Pancreas (tissue), 8 donors: ENCODE data around the gene OR1C1. TPM values are rescaled to one million over a fixed set of nuclear protein-coding genes. Genes with fewer than 3 reads are reported as not detected.

Experiments
- polyA plus RNA-seq, 2 donors: library from polyadenylated mRNA; stranded (reverse); fragments of 200-250 nt; gene quantifications; one replicate each; pipeline ENCODE4 v1.2.3, GENCODE V29; 2013
- total RNA-seq, 6 donors: library from RNA; stranded (reverse); fragmentation: NEBNext Ultra II Directional in 4 of 6; extraction: Animal tissue kit (Norgen Biotek cat#: 25700) in 4 of 6; gene quantifications; one replicate each; pipeline versions ENCODE4 v1.2.1 to v1.2.4, GENCODE V29; 2021 to 2023
- donor health status: healthy with polysubstance abuse.
- donor health status: DM: no; HTN: no; CAD: no; lungs with moderate emphysema.
- donor health status: DM: no; HTN: no; CAD: no.
- donor health status: Bipolar disorder and iron deficiency.
- donor health status: DM: yes; HTN: yes; CAD: no.
- donor health status: DM: no; HTN: no; CAD: no.
- donor health status: DM: no; HTN: no; CAD: no.
- donor health status: DM: yes; HTN: yes; CAD: no.

The OR1C1 gene
- total and polyA plus RNA-seq, 8 donors, result not detected

Other genes with a start within 250 kb of the OR1C1 start
- gene OR2C3, start 224.1 kb downstream of the OR1C1 start, total RNA-seq, result not detected
- under 1 TPM in 1 of 2 donors, not detected in 1; 0.02 TPM for gene OR2C3, start 224.1 kb downstream of the OR1C1 start, polyA plus RNA-seq
- under 1 TPM in 4 of 6 donors, not detected in 2; 0.03 to 0.37 (median 0.29) TPM for gene GCSAML, start 211.4 kb downstream of the OR1C1 start, total RNA-seq
- under 1 TPM in 1 of 2 donors, not detected in 1; 0.09 TPM for gene GCSAML, start 211.4 kb downstream of the OR1C1 start, polyA plus RNA-seq
- gene OR2G2, start 172.2 kb downstream of the OR1C1 start, total RNA-seq, result not detected
- gene OR2G2, start 172.2 kb downstream of the OR1C1 start, polyA plus RNA-seq, result not detected
- not detected for gene OR2G3, start 155.0 kb downstream of the OR1C1 start, total RNA-seq
- not detected for gene OR2G3, start 155.0 kb downstream of the OR1C1 start, polyA plus RNA-seq
- gene OR13G1, start 80.8 kb downstream of the OR1C1 start, total RNA-seq, result not detected
- not detected for gene OR13G1, start 80.8 kb downstream of the OR1C1 start, polyA plus RNA-seq
- not detected for gene OR6F1, start 43.9 kb downstream of the OR1C1 start, total RNA-seq
- not detected for gene OR6F1, start 43.9 kb downstream of the OR1C1 start, polyA plus RNA-seq
- gene OR14K1, start 21.9 kb downstream of the OR1C1 start, total RNA-seq, result under 1 TPM in 1 of 6 donors, not detected in 5; 0.28 TPM
- gene OR14K1, start 21.9 kb downstream of the OR1C1 start, polyA plus RNA-seq, result not detected
- gene OR14A2, start 12.4 kb downstream of the OR1C1 start, total RNA-seq, result not detected
- not detected for gene OR14A2, start 12.4 kb downstream of the OR1C1 start, polyA plus RNA-seq
- not detected for gene OR14A16, start 63.6 kb upstream of the OR1C1 start, total RNA-seq
- not detected for gene OR14A16, start 63.6 kb upstream of the OR1C1 start, polyA plus RNA-seq
- gene OR11L1, start 81.3 kb upstream of the OR1C1 start, total RNA-seq, result not detected
- gene OR11L1, start 81.3 kb upstream of the OR1C1 start, polyA plus RNA-seq, result not detected
- under 1 TPM; 0.04 to 0.47 (median 0.14) TPM for gene TRIM58, start 96.6 kb upstream of the OR1C1 start, total RNA-seq
- gene TRIM58, start 96.6 kb upstream of the OR1C1 start, polyA plus RNA-seq, result under 1 TPM; 0.08 to 0.14 TPM
- under 1 TPM in 1 of 6 donors, not detected in 5; 0.23 TPM for gene OR2W3, start 135.0 kb upstream of the OR1C1 start, total RNA-seq
- under 1 TPM in 1 of 2 donors, not detected in 1; 0.09 TPM for gene OR2W3, start 135.0 kb upstream of the OR1C1 start, polyA plus RNA-seq
- not detected for gene OR2T8, start 159.7 kb upstream of the OR1C1 start, total RNA-seq
- gene OR2T8, start 159.7 kb upstream of the OR1C1 start, polyA plus RNA-seq, result not detected
- gene OR2AJ1, start 164.3 kb upstream of the OR1C1 start, total RNA-seq, result not detected
- not detected for gene OR2AJ1, start 164.3 kb upstream of the OR1C1 start, polyA plus RNA-seq
- not detected for gene OR2L8, start 188.3 kb upstream of the OR1C1 start, total RNA-seq
- not detected for gene OR2L8, start 188.3 kb upstream of the OR1C1 start, polyA plus RNA-seq
- not detected for gene OR2AK2, start 204.7 kb upstream of the OR1C1 start, total RNA-seq
- not detected for gene OR2AK2, start 204.7 kb upstream of the OR1C1 start, polyA plus RNA-seq